Lung (tissue), 12 donors: Measurements from ENCODE around the gene C1QTNF7. TPM values are rescaled to one million over a fixed set of nuclear protein-coding genes. Genes with fewer than 3 reads are reported as not detected.

Experiments
- ATAC-seq: fragments of 200-7000 bp; cut with Tn5 transposase; one replicate; pipeline ENCODE4 v1.9.1; 2020; ENCODE audit warnings: moderate number of reproducible peaks; ENCODE audit not compliant: insufficient read depth, low FRiP score
- DNase-seq, 3 donors: peaks; one replicate each; pipeline ENCODE4 v3.0.0-alpha.2; 2013 to 2017
- H3K27ac ChIP-seq, 2 donors: one replicate each; pipeline ENCODE4 v1.5.1; 2013; ENCODE audit warnings: mild to moderate bottlenecking in 2 of 2, moderate library complexity in 2 of 2, control low read depth in 1 of 2, inconsistent platforms in 1 of 2, low read depth in 1 of 2, low read length in 1 of 2
- H3K27me3 ChIP-seq, 3 donors: one replicate each; pipeline ENCODE4 v1.5.1; 2013; ENCODE audit warnings: low read length in 2 of 3; ENCODE audit not compliant: control insufficient read depth in 3 of 3, insufficient read depth in 3 of 3
- H3K36me3 ChIP-seq, 4 donors: one replicate each; pipeline ENCODE4 v1.5.1; 2013; ENCODE audit warnings: low read length in 4 of 4, mild to moderate bottlenecking in 1 of 4, moderate library complexity in 1 of 4; ENCODE audit not compliant: control insufficient read depth in 4 of 4, insufficient read depth in 4 of 4
- H3K4me1 ChIP-seq, 5 donors: one replicate each; pipeline ENCODE4 v1.5.1; 2013; ENCODE audit warnings: low read length in 5 of 5, mild to moderate bottlenecking in 2 of 5, moderate library complexity in 1 of 5; ENCODE audit not compliant: control insufficient read depth in 5 of 5, insufficient read depth in 5 of 5
- H3K4me3 ChIP-seq: one replicate; pipeline ENCODE4 v1.5.1; 2013; ENCODE audit warnings: mild to moderate bottlenecking, control low read depth, moderate library complexity
- H3K9ac ChIP-seq, 2 donors: one replicate each; pipeline ENCODE4 v1.5.1; 2013; ENCODE audit warnings: low read length in 2 of 2, control low read depth in 1 of 2; ENCODE audit not compliant: insufficient read depth in 1 of 2
- H3K9me3 ChIP-seq, 4 donors: one replicate each; pipeline ENCODE4 v1.5.1; 2013; ENCODE audit warnings: low read length in 3 of 4, mild to moderate bottlenecking in 1 of 4, moderate library complexity in 1 of 4; ENCODE audit not compliant: control insufficient read depth in 4 of 4, insufficient read depth in 3 of 4
- WGBS, 2 donors: extraction: QIAGEN DNeasy Blood & Tissue Kit; methylation state at CpG; one replicate each; pipeline ENCODE4 v1.1.7; 2013; 5-methylcytosine and 5-hydroxymethylcytosine counted together
- polyA plus RNA-seq, 2 donors: library from polyadenylated mRNA; stranded (reverse); fragments of 200-250 nt; gene quantifications; one replicate each; pipeline ENCODE4 v1.2.1, GENCODE V29; 2013
- total RNA-seq, 2 donors: library from RNA; depleted of rRNA in 1 of 2; stranded (reverse); fragments of >200 nt in 1 of 2; gene quantifications; one replicate each; pipeline ENCODE4 v1.2.1, GENCODE V29; 2014 to 2021
- TF ChIP-seq, protein P1 (sequence below): IDR thresholded peaks from 2 replicates; pipeline ENCODE4 v1.5.1; 2012; ENCODE audit warnings: mild to moderate bottlenecking; ENCODE audit errors: control extremely low read depth, extremely low read depth
- donor health status: control.
- donor health status: control.
- donor health status: Bipolar disorder and iron deficiency.
- donor health status: healthy.
- donor health status: DM: yes; HTN: yes; CAD: no.

The C1QTNF7 gene
- total and polyA plus RNA-seq, 4 donors: 0.38 to 10.5 (median 2.3) TPM

DNA sequence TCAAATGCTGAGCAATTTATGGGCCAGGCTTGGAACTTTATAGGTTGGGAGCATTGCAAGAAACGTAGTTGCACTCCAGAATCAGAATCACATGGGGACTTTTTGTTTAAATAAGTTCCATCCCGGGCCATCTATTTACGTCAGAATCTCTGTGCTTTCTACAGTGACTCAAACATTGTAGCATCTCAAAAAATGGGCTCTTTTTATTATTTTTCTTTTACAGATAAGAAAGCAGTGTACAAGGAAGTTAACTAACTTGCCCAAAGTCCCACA, 52.0 kb downstream of the C1QTNF7 start:
- Histone ChIP-seq H3K27me3 (no peaks in the 10 kb centered on the region), H3K4me3 (peak overlapping the region; percentile 9), H3K27ac (peak overlapping the region in 1 of 2 donors; percentile 43), H3K36me3 (peaks cover 0 to 32% (median 11%) of the 10 kb centered on the region in 4 donors), H3K4me1 (peaks cover 0 to 9% (median 0%) of the 10 kb centered on the region in 5 donors), H3K9me3 (no peaks in the 10 kb centered on the region), H3K9ac (peak overlapping the region in 1 of 2 donors; percentile 94)
- TF ChIP-seq, protein P1, sequence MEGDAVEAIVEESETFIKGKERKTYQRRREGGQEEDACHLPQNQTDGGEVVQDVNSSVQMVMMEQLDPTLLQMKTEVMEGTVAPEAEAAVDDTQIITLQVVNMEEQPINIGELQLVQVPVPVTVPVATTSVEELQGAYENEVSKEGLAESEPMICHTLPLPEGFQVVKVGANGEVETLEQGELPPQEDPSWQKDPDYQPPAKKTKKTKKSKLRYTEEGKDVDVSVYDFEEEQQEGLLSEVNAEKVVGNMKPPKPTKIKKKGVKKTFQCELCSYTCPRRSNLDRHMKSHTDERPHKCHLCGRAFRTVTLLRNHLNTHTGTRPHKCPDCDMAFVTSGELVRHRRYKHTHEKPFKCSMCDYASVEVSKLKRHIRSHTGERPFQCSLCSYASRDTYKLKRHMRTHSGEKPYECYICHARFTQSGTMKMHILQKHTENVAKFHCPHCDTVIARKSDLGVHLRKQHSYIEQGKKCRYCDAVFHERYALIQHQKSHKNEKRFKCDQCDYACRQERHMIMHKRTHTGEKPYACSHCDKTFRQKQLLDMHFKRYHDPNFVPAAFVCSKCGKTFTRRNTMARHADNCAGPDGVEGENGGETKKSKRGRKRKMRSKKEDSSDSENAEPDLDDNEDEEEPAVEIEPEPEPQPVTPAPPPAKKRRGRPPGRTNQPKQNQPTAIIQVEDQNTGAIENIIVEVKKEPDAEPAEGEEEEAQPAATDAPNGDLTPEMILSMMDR: no peak
- ATAC-seq: no peak
- WGBS, 2 donors: 60 to 69% methylated on average over 3 of the region's 3 CpGs
- DNase-seq: no peak

GRCh38 chr4:15481961-15482745, 54.3 kb downstream of the C1QTNF7 start:
- no peak overlapping the region for H3K27ac ChIP-seq
- ATAC-seq: no peak
- 95 to 96% methylated on average over 2 of the region's 2 CpGs for WGBS, 2 donors
- no peaks in the 10 kb centered on the region for H3K27me3 ChIP-seq
- TF ChIP-seq, protein P1: no peak
- DNase-seq: no peak
- H3K4me1 ChIP-seq: peaks cover 0 to 9% (median 0%) of the 10 kb centered on the region in 5 donors
- H3K9ac ChIP-seq: no peak overlapping the region
- H3K4me3 ChIP-seq: no peak overlapping the region
- H3K9me3 ChIP-seq: peaks cover 0 to 4% (median 0%) of the 10 kb centered on the region in 4 donors
- peaks cover 0 to 35% (median 15%) of the 10 kb centered on the region in 4 donors for H3K36me3 ChIP-seq

- no peak for DNase-seq
- TF ChIP-seq, protein P1: no peak
- Histone ChIP-seq H3K36me3 (peaks cover 0 to 32% (median 15%) of the 10 kb centered on the region in 4 donors), H3K9me3 (peaks cover 0 to 8% (median 0%) of the 10 kb centered on the region in 4 donors), H3K4me3 (no peak overlapping the region), H3K9ac (no peak overlapping the region), H3K4me1 (peaks cover 0 to 9% (median 0%) of the 10 kb centered on the region in 5 donors), H3K27me3 (no peaks in the 10 kb centered on the region), H3K27ac (no peak overlapping the region)
- WGBS, 2 donors: 75 to 84% methylated on average over 2 of the region's 2 CpGs
- no peak for ATAC-seq
Observed at GRCh38 chr4:15482842-15483241, 55.0 kb downstream of the C1QTNF7 start.
